HCT116 (cell line): Measurements from ENCODE around the gene KBTBD13. TPM values are rescaled to one million over a fixed set of nuclear protein-coding genes. Genes with fewer than 3 reads are reported as not detected.

Experiments used
- ATAC-seq: fragments of 200-7000 bp; cut with Tn5 transposase; 2 replicates; pipeline ENCODE4 v1.9.1; 2020; ENCODE audit warnings: mild to moderate bottlenecking, moderate library complexity
- BruUV-seq: library from RNA; stranded (reverse); fragments of 400-500 nt; replicated peaks from 2 replicates; lab custom pipeline; 2021; lab: Mats Ljungman, UMichigan
- CTCF ChIA-PET: fragments of 300-600 bp; sonication (Branson Sonifier 250); formaldehyde crosslinking; loops from one replicate; lab custom pipeline; 2021; ENCODE audit warnings: antibody characterized with exemption; lab: Charles Lee
- POLR2A ChIA-PET: fragments of 300-600, 350-600 bp; sonication (Branson Sonifier 250); formaldehyde crosslinking; loops from one replicate; lab custom pipeline; 2021; ENCODE audit warnings: antibody characterized with exemption; lab: Charles Lee
- RAD21 ChIA-PET, 2 experiments: fragments of 300-600 bp; sonication (Branson Sonifier 250); formaldehyde crosslinking; loops; one replicate each; lab custom pipeline; 2023; ENCODE audit warnings: low total read pairs in 2 of 2; ENCODE audit not compliant: uncharacterized antibody in 2 of 2, unreplicated experiment in 2 of 2, low non-redundant PET in 1 of 2; lab: Charles Lee
- DNase-seq: peaks from one replicate; pipeline ENCODE4 v3.0.0-alpha.2; 2010; ENCODE audit warnings: low read depth, low spot score
- H2AFZ ChIP-seq: fragments of 200-600 bp; shearing (Covaris generic), sonication (generic); 2 replicates; pipeline ENCODE4 v1.6.1; 2017; ENCODE audit warnings: low read depth, mixed run types, mixed read lengths, antibody characterized with exemption, low read length; ENCODE audit not compliant: poor library complexity, severe bottlenecking
- H3K27ac ChIP-seq: 2 replicates; pipeline ENCODE4 v1.5.1; 2012; ENCODE audit warnings: low read depth, low read length
- H3K27me3 ChIP-seq: fragments of 200-600 bp; sonication (generic); 2 replicates; pipeline ENCODE4 v1.6.1; 2016; ENCODE audit warnings: mixed run types, low read length, mixed read lengths; ENCODE audit not compliant: insufficient read depth
- H3K36me3 ChIP-seq, 2 experiments: fragments of 200-500 bp in 1 of 2; fragments of 200-600 bp in 1 of 2; sonication (Bioruptor generic) in 1 of 2; sonication (generic) in 1 of 2; 2 replicates each; pipeline versions ENCODE4 v1.5.1 to v1.6.1; 2014 to 2016; ENCODE audit warnings: low read length in 2 of 2, inconsistent platforms in 1 of 2, mixed read lengths in 1 of 2, mixed run types in 1 of 2; ENCODE audit not compliant: insufficient read depth in 2 of 2, control insufficient read depth in 1 of 2
- H3K4me1 ChIP-seq, 2 experiments: fragments of 200-600 bp in 1 of 2; sonication (generic) in 1 of 2; 2 replicates each; pipeline versions ENCODE4 v1.5.1 to v1.6.1; 2012 to 2017; ENCODE audit warnings: low read length in 2 of 2, inconsistent platforms in 1 of 2, mild to moderate bottlenecking in 1 of 2, mixed read lengths in 1 of 2, mixed run types in 1 of 2, moderate library complexity in 1 of 2; ENCODE audit not compliant: insufficient read depth in 2 of 2, control insufficient read depth in 1 of 2
- H3K4me2 ChIP-seq: fragments of 200-600 bp; sonication (generic); 2 replicates; pipeline ENCODE4 v1.6.1; 2017; ENCODE audit warnings: mixed run types, low read length, mixed read lengths
- H3K4me3 ChIP-seq, 2 experiments: fragments of 200-600 bp in 1 of 2; sonication (generic) in 1 of 2; replicated peaks in 1 of 2; 2 replicates each; pipeline ENCODE4 v1.5.1; 2011 to 2016; ENCODE audit warnings: low read length in 2 of 2, control low read depth in 1 of 2, low read depth in 1 of 2, mild to moderate bottlenecking in 1 of 2, mixed read lengths in 1 of 2, mixed run types in 1 of 2
- H3K79me2 ChIP-seq: fragments of 200-600 bp; sonication (generic); 2 replicates; pipeline ENCODE4 v1.6.1; 2017; ENCODE audit warnings: mild to moderate bottlenecking, mixed run types, low read length, moderate library complexity, mixed read lengths; ENCODE audit not compliant: insufficient read depth
- H3K9ac ChIP-seq: fragments of 200-600 bp; sonication (generic); 2 replicates; pipeline ENCODE4 v1.6.1; 2016; ENCODE audit warnings: low read length, mixed read lengths
- H3K9me2 ChIP-seq: fragments of 200-600 bp; sonication (generic), shearing (Covaris generic); 2 replicates; pipeline ENCODE4 v1.6.1; 2017; ENCODE audit warnings: mixed run types, mild to moderate bottlenecking, moderate library complexity; ENCODE audit not compliant: insufficient read depth
- H3K9me3 ChIP-seq, 2 experiments: fragments of 200-500 bp in 1 of 2; fragments of 200-600 bp in 1 of 2; sonication (Bioruptor generic) in 1 of 2; sonication (generic) in 1 of 2; 2 replicates each; pipeline ENCODE4 v1.6.1; 2014 to 2017; ENCODE audit warnings: low read length in 2 of 2, mixed read lengths in 2 of 2, inconsistent platforms in 1 of 2, low read depth in 1 of 2, mild to moderate bottlenecking in 1 of 2, mixed run types in 1 of 2, moderate library complexity in 1 of 2; ENCODE audit not compliant: control insufficient read depth in 1 of 2, insufficient read depth in 1 of 2
- H4K20me1 ChIP-seq: fragments of 200-600 bp; sonication (generic), shearing (Covaris generic); 2 replicates; pipeline ENCODE4 v1.6.1; 2017; ENCODE audit warnings: mixed run types, mild to moderate bottlenecking, moderate library complexity; ENCODE audit not compliant: insufficient read depth
- POLR2AphosphoS5 ChIP-seq: IDR thresholded peaks from 2 replicates; pipeline ENCODE4 v1.6.1; 2011; ENCODE audit warnings: mild to moderate bottlenecking, low read depth, low read length, moderate library complexity
- SIN3A ChIP-seq: IDR thresholded peaks from 2 replicates; pipeline ENCODE4 v1.6.1; 2012; ENCODE audit warnings: low read depth
- intact Hi-C: fragments of 100-400 bp; cut with micrococcal nuclease; formaldehyde crosslinking; loops from 2 replicates; pipeline ENCODE4 v1.10.0; 2022
- total RNA-seq: library from RNA; stranded (reverse); gene quantifications from one replicate; pipeline ENCODE4 v1.2.1, GENCODE V29; 2021; ENCODE audit not compliant: unreplicated experiment

Gene KBTBD13
- total RNA-seq, 1 experiment from 2014 or later = not detected

GRCh38 chr15:65115542-65115941 is 39.0 kb downstream of the KBTBD13 start:
- H3K79me2 ChIP-seq = no peaks in the 10 kb centered on the region
- peaks cover 25 to 26% of the 10 kb centered on the region in 2 experiments for H3K36me3 ChIP-seq
- no peaks in the 10 kb centered on the region for H3K9me2 ChIP-seq
- H2AFZ ChIP-seq = no peak overlapping the region
- H4K20me1 ChIP-seq = 0 out of 2 replicates have a peak, but pooled peaks cover 3% of the 10 kb centered on the region
- no peak overlapping the region for H3K4me3 ChIP-seq
- DNase-seq (no peak), ATAC-seq (no peak)
- H3K9ac ChIP-seq = no peak overlapping the region
- ChIA-PET POLR2A (no interaction called here), RAD21 (no interaction called here), CTCF (interaction anchor here (1.0 kb wide), 1 partner anchor 14 kb away, joined by 3 read pairs; no protein-coding TSS in a partner anchor)
- H3K4me2 ChIP-seq = no peak overlapping the region
- no peak overlapping the region for H3K27ac ChIP-seq
- no peaks in the 10 kb centered on the region for H3K9me3 ChIP-seq
- no peak for TF ChIP-seq POLR2AphosphoS5
- TF ChIP-seq SIN3A = no peak
- H3K4me1 ChIP-seq = no peaks in the 10 kb centered on the region
- intact Hi-C loops = no loop called here
- BruUV-seq = no TSS peak
- no peaks in the 10 kb centered on the region for H3K27me3 ChIP-seq

Other genes with a start within 250 kb of the KBTBD13 start
- gene PLEKHO2, start 234.8 kb upstream of the KBTBD13 start, total RNA-seq = 8.0 TPM
- gene ANKDD1A, start 164.8 kb upstream of the KBTBD13 start, total RNA-seq = 8.1 TPM
- 72.7 TPM for gene SPG21, start 86.8 kb upstream of the KBTBD13 start, total RNA-seq
- gene MTFMT, start 47.1 kb upstream of the KBTBD13 start, total RNA-seq = 30.4 TPM
- not detected for gene SLC51B, start 31.4 kb upstream of the KBTBD13 start, total RNA-seq
- 0.25 TPM for gene RASL12, start 8.8 kb upstream of the KBTBD13 start, total RNA-seq
- gene UBAP1L, start 38.5 kb downstream of the KBTBD13 start, total RNA-seq = 4.0 TPM
- 31.6 TPM for gene PDCD7, start 57.1 kb downstream of the KBTBD13 start, total RNA-seq
- 64.1 TPM for gene CLPX, start 108.6 kb downstream of the KBTBD13 start, total RNA-seq
- not detected for gene CILP, start 134.7 kb downstream of the KBTBD13 start, total RNA-seq
- 9.7 TPM for gene PARP16, start 210.1 kb downstream of the KBTBD13 start, total RNA-seq
- gene RNU5A-1, start 219.3 kb downstream of the KBTBD13 start, total RNA-seq = not detected
- not detected for gene RNU5B-1, start 227.9 kb downstream of the KBTBD13 start, total RNA-seq